GM19035 (cell line): ENCODE measurements around the gene HIGD1A.

ENCODE experiments used
- ATAC-seq: cut with Tn5 transposase; IDR thresholded peaks from one replicate; pipeline ENCODE4 v1.9.1; 2021; ENCODE audit not compliant: unreplicated experiment

HIGD1A gene

GRCh38 chr3:42762046-42762724 lies 42.1 kb downstream of the HIGD1A start:
- no peak for ATAC-seq

DNA sequence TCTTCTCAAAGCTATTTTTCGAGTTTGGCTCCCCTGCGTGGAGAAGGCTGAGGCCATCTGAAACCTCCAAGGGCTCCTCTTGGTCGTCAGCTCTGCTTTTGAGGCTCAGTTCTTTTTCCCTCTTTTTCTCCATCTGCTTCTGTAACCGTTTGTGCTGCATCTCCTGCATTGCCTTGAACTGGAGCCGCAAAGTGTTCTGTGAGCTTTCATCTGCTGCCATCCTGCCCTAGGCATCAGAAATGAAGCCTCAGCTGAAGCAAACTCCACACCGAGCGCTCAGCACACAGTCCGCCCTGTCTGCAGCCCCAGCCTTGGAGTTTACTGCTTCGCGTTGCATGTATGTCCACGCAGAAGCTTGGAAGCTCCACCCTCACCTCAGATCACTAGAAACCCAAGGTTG lies 46.2 kb downstream of the HIGD1A start:
- no peak for ATAC-seq

GRCh38 chr3:42756681-42757213 lies 47.5 kb downstream of the HIGD1A start:
- ATAC-seq: no peak

GRCh38 chr3:42755681-42756578 lies 48.4 kb downstream of the HIGD1A start:
- ATAC-seq: no peak

- ATAC-seq: no peak
These were observed 50.5 kb downstream of the HIGD1A start for GRCh38 chr3:42753757-42754156.

GRCh38 chr3:42752961-42753360 lies 51.3 kb downstream of the HIGD1A start:
- no peak for ATAC-seq

GRCh38 chr3:42752441-42752840 lies 51.8 kb downstream of the HIGD1A start:
- ATAC-seq: no peak

DNA sequence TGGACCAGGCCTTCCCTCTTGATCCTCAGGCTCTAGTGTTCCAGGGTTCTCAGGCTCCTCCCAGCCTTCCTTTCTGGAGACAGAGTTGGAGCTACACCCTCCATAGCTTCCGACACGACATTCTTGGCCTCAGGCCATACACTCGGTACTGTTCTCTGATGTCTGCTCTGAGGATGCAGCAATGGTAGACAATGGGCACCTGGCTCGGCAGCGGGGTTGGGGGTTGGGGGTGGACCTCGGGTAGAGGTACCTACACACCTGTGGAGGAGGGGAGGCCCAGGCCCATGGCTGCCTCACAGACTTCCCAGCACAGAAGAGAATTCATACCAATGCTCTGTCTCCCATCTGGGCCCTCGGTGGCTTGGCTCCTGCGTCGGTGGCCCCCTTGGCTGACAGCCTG lies 52.7 kb downstream of the HIGD1A start:
- ATAC-seq: no peak

- ATAC-seq: no peak
These were observed 53.5 kb downstream of the HIGD1A start for GRCh38 chr3:42750834-42751233.

DNA sequence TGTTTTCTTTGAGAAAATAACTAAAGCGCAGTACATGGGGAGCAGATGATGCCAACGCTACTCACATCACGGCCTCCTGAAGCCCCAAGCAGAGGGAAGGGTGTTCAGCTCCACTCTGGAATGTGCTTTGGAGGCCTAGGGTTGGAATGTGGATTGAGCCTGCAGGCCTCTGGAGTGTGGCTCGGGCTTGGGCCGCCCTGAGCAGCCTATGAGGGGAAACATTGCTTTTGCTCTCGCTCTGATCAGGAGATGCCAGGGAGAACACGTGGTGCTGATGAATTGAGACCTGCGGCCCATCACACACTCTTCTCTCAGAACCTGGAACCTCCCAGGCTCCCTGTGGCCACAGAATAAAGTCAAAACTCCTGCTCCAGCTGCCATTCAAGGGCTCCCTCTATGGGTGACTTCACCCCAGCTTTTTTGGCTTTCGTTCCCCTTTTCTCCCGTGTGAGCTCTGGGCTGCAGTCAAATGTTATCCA lies 54.5 kb downstream of the HIGD1A start:
- ATAC-seq: no peak

GRCh38 chr3:42749025-42749752 lies 55.1 kb downstream of the HIGD1A start:
- ATAC-seq: no peak

- no peak for ATAC-seq
These were observed 56.7 kb downstream of the HIGD1A start for GRCh38 chr3:42747581-42747980.

GRCh38 chr3:42746455-42747450 lies 57.5 kb downstream of the HIGD1A start:
- ATAC-seq: no peak

DNA sequence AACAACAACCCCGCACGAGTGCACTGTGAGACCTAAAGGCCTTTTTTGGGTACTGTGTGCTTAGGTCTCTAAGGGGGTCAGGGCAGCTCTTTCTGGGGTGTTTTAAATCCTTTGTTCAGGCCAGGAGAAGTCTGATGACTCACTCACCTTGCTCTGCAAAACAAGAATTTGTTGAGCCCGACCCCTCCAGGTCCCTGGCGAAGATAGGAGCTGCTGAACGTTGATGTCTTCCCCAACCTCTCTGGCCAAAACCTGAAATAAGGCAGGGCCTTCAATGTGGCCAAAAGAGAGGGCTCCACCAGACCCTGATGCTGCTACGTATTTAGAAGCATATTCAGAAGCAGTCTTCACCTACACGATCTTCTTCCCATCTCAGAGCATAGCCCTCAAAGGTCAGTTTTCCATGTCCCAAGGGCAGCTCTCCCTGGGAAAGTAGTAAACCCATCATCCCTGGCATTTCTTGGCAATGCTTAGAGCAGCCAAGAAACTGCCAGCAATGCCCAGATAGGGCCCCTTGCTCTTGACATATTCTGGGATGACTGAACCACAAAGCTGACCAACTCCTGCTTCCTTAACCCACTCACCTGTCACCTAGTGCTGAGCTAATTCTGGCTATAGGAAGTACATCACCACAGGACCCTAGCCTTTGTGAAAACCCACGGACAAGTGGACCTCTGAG lies 58.4 kb downstream of the HIGD1A start:
- ATAC-seq: no peak

GRCh38 chr3:42745291-42745745 lies 59.0 kb downstream of the HIGD1A start:
- ATAC-seq: no peak

GRCh38 chr3:42743204-42743995 lies 60.9 kb downstream of the HIGD1A start:
- ATAC-seq: no peak

DNA sequence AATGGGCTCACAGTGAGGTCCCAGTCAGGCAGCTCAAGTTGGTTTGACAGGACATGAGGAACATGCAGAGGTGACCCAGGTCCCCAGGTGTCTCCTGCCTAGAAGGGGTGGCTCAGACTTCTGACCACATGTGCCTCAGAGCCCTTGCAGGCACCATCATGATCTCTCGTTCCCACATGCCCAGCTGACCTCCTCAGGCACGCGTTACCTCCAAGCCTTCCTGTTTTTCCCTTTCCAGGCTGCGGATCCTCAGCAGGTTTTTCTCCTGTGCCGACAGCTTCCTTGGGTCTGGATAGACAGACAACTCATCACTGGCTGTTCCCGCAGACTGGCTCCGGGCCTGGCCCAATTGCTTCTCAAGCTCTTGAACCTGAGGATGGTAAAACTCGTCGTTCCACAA lies 61.6 kb downstream of the HIGD1A start:
- ATAC-seq: no peak

DNA sequence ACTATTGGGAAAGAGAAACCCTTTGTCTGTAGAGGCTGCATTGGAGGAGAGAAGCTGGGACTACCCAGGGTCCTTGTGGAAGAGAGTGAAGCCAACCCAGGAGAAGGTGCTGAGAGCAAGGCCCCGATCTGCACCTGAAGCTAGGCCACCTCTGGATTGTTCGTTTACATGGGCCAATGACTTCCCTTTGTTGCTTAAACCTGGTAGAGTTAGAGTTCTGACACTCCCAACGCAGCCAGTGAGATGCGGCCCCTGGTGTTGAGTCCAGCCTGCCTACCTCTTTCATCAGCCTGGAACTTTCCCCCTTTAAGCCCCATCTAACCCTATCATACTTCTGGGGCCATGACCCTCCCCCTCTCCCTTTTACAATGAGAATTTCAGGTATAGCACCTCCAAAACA lies 62.0 kb downstream of the HIGD1A start:
- no peak for ATAC-seq

- ATAC-seq: no peak
These were observed 62.5 kb downstream of the HIGD1A start for GRCh38 chr3:42741796-42742195.
